WTC11 (cell line): Measurements from ENCODE around the gene FSTL1. TPM values are rescaled to one million over a fixed set of nuclear protein-coding genes. Genes with fewer than 3 reads are reported as not detected.

Experiments used
- ATF3 ChIP-seq: sonication (generic); formaldehyde crosslinking; conservative IDR thresholded peaks from 2 replicates; pipeline ENCODE4 v1.8.1; 2022; ENCODE audit warnings: mild to moderate bottlenecking, missing genetic modification reagents
- CBFB ChIP-seq: sonication (generic); formaldehyde crosslinking; IDR thresholded peaks from 2 replicates; pipeline ENCODE4 v1.8.1; 2022; ENCODE audit warnings: mild to moderate bottlenecking, low read depth, missing genetic modification reagents
- CREB1 ChIP-seq: sonication (generic); formaldehyde crosslinking; IDR thresholded peaks from 2 replicates; pipeline ENCODE4 v1.8.0; 2023; ENCODE audit warnings: mild to moderate bottlenecking, missing genetic modification reagents
- CREM ChIP-seq: sonication (generic); formaldehyde crosslinking; IDR thresholded peaks from 2 replicates; pipeline ENCODE4 v1.8.1; 2022; ENCODE audit warnings: mild to moderate bottlenecking, missing genetic modification reagents, moderate library complexity
- E2F1 ChIP-seq: sonication (generic); formaldehyde crosslinking; IDR thresholded peaks from 2 replicates; pipeline ENCODE4 v1.8.0; 2022; ENCODE audit warnings: mild to moderate bottlenecking, missing genetic modification reagents
- ELF4 ChIP-seq: sonication (generic); formaldehyde crosslinking; IDR thresholded peaks from 2 replicates; pipeline ENCODE4 v1.8.1; 2022; ENCODE audit warnings: low read depth, mild to moderate bottlenecking, moderate library complexity, missing genetic modification reagents
- FOXP1 ChIP-seq: sonication (generic); formaldehyde crosslinking; IDR thresholded peaks from 2 replicates; pipeline ENCODE4 v1.8.0; 2022; ENCODE audit warnings: missing genetic modification reagents, mild to moderate bottlenecking, moderate library complexity, borderline replicate concordance
- IRF1 ChIP-seq: sonication (generic); formaldehyde crosslinking; IDR thresholded peaks from 2 replicates; pipeline ENCODE4 v1.8.0; 2023; ENCODE audit warnings: missing genetic modification reagents
- IRF2 ChIP-seq: sonication (generic); formaldehyde crosslinking; IDR thresholded peaks from 2 replicates; pipeline ENCODE4 v1.8.0; 2022; ENCODE audit warnings: low read depth, missing genetic modification reagents, borderline replicate concordance
- JUN ChIP-seq: sonication (generic); formaldehyde crosslinking; IDR thresholded peaks from 2 replicates; pipeline ENCODE4 v1.8.0; 2023; ENCODE audit warnings: mild to moderate bottlenecking, missing genetic modification reagents
- MXD4 ChIP-seq: fragments of 250-450 bp; sonication (Bioruptor Pico); IDR thresholded peaks from 2 replicates; pipeline ENCODE4 v1.8.0; 2021; ENCODE audit warnings: mild to moderate bottlenecking, moderate library complexity, borderline replicate concordance
- NFE2L1 ChIP-seq: sonication (generic); formaldehyde crosslinking; IDR thresholded peaks from 2 replicates; pipeline ENCODE4 v1.8.1; 2023; ENCODE audit warnings: missing genetic modification reagents
- NFYB ChIP-seq: sonication (generic); formaldehyde crosslinking; conservative IDR thresholded peaks from 2 replicates; pipeline ENCODE4 v1.8.0; 2022; ENCODE audit warnings: low read depth, missing genetic modification reagents
- NR1H2 ChIP-seq: sonication (generic); formaldehyde crosslinking; IDR thresholded peaks from 2 replicates; pipeline ENCODE4 v1.9.0; 2021; ENCODE audit warnings: mild to moderate bottlenecking, moderate library complexity, missing genetic modification reagents
- NR3C1 ChIP-seq: sonication (generic); formaldehyde crosslinking; conservative IDR thresholded peaks from 2 replicates; pipeline ENCODE4 v1.8.1; 2023; ENCODE audit warnings: low read depth, mild to moderate bottlenecking, missing genetic modification reagents
- RORB ChIP-seq: fragments of 250-450 bp; sonication (Bioruptor Pico); IDR thresholded peaks from 2 replicates; pipeline ENCODE4 v1.9.0; 2021; ENCODE audit warnings: mild to moderate bottlenecking
- SMAD3 ChIP-seq: sonication (generic); formaldehyde crosslinking; IDR thresholded peaks from 2 replicates; pipeline ENCODE4 v1.8.0; 2022; ENCODE audit warnings: missing genetic modification reagents, mild to moderate bottlenecking, borderline replicate concordance
- SMAD4 ChIP-seq: sonication (generic); formaldehyde crosslinking; IDR thresholded peaks from 2 replicates; pipeline ENCODE4 v1.8.0; 2022; ENCODE audit warnings: mild to moderate bottlenecking, missing genetic modification reagents
- SOX15 ChIP-seq: fragments of 250-450 bp; sonication (Bioruptor Pico); IDR thresholded peaks from 2 replicates; pipeline ENCODE4 v1.9.0; 2021; ENCODE audit warnings: mild to moderate bottlenecking
- TEAD4 ChIP-seq: sonication (generic); formaldehyde crosslinking; IDR thresholded peaks from 2 replicates; pipeline ENCODE4 v1.8.0; 2022; ENCODE audit warnings: mild to moderate bottlenecking, missing genetic modification reagents
- USF2 ChIP-seq: sonication (generic); formaldehyde crosslinking; IDR thresholded peaks from 2 replicates; pipeline ENCODE4 v1.8.1; 2023; ENCODE audit warnings: mild to moderate bottlenecking, missing genetic modification reagents, moderate library complexity
- ZBTB43 ChIP-seq: sonication (generic); formaldehyde crosslinking; IDR thresholded peaks from 2 replicates; pipeline ENCODE4 v1.8.1; 2023; ENCODE audit warnings: mild to moderate bottlenecking, missing genetic modification reagents
- ZNF281 ChIP-seq: sonication (generic); formaldehyde crosslinking; IDR thresholded peaks from 2 replicates; pipeline ENCODE4 v1.8.0; 2023; ENCODE audit warnings: mild to moderate bottlenecking, missing genetic modification reagents
- ZNF532 ChIP-seq: fragments of 250-450 bp; sonication (Bioruptor Pico); IDR thresholded peaks from 2 replicates; pipeline ENCODE4 v1.9.0; 2021; ENCODE audit warnings: mild to moderate bottlenecking, borderline replicate concordance
- total RNA-seq: library from RNA; stranded (reverse); gene quantifications from 3 replicates; pipeline ENCODE4 v1.2.3, GENCODE V29; 2021

Gene FSTL1
- total RNA-seq, 1 experiment from 2014 or later, result 271 TPM

GRCh38 chr3:120469440-120469839, 18.6 kb upstream of the FSTL1 start (continued):
- no peak for TF ChIP-seq ZNF281 (CRISPR knock-in tag)
- TF ChIP-seq ELF4 (CRISPR knock-in tag), result no peak
- TF ChIP-seq JUN (CRISPR knock-in tag), result no peak
- TF ChIP-seq ZBTB43, result no peak
- no peak for TF ChIP-seq IRF1
- TF ChIP-seq NR3C1 (CRISPR knock-in tag), result no peak
- TF ChIP-seq ATF3, result no peak
- TF ChIP-seq USF2 (CRISPR knock-in tag), result no peak
- no peak for TF ChIP-seq CREB1
- TF ChIP-seq NR1H2, result no peak
- no peak for TF ChIP-seq CBFB (CRISPR knock-in tag)
- TF ChIP-seq RORB, result no peak
- TF ChIP-seq TEAD4 (CRISPR knock-in tag), result no peak
- TF ChIP-seq MXD4, result peak; percentile 78; the same call in 1 of the 2 replicates
- TF ChIP-seq CREM (CRISPR knock-in tag), result no peak
- TF ChIP-seq IRF2 (CRISPR knock-in tag), result no peak
- TF ChIP-seq ZNF532 (CRISPR knock-in tag), result peak; percentile 93
- no peak for TF ChIP-seq SMAD4 (CRISPR knock-in tag)
- no peak for TF ChIP-seq SOX15 (CRISPR knock-in tag)
- TF ChIP-seq FOXP1 (CRISPR knock-in tag), result no peak
- no peak for TF ChIP-seq NFE2L1 (CRISPR knock-in tag)
- no peak for TF ChIP-seq SMAD3 (CRISPR knock-in tag)
- TF ChIP-seq E2F1 (CRISPR knock-in tag), result no peak
- no peak for TF ChIP-seq NFYB (CRISPR knock-in tag)
